ENCODE results near the gene AP5Z1. TPM values are rescaled to one million over a fixed set of nuclear protein-coding genes. Genes with fewer than 3 reads are reported as not detected.

The AP5Z1 gene
- total RNA-seq, 3 donors from 2014 or later (not counting 1 experiment from before 2014, with no cell fraction given), result 140 to 156 (median 143) TPM

- WGBS (ENCODE audit: insufficient coverage), result 97% methylated on average over 40 of the region's 40 CpGs
- no peaks in the 10 kb centered on the region for H3K9me3 Mint-ChIP-seq
- no peaks in the 10 kb centered on the region for H3K36me3 Mint-ChIP-seq
- H3K4me3 ChIP-seq (ENCODE audit: low read length), result no peak overlapping the region
- DNase-seq, result no peak
- H3K27me3 Mint-ChIP-seq (ENCODE audit: low read depth in 2 of 2), result no peaks in the 10 kb centered on the region
- H3K27ac Mint-ChIP-seq, result no peak overlapping the region
- no peak for ATAC-seq
- intact Hi-C loops (cut with micrococcal nuclease), result no loop called here
- TF ChIP-seq CTCF (IDR thresholded peaks at IDR 0.05), result no peak
- H3K27ac ChIP-seq (ENCODE audit: low read length), result no peak overlapping the region
- H3K4me1 ChIP-seq (ENCODE audit: control insufficient read depth, insufficient read depth, low read length), result peaks cover 3% of the 10 kb centered on the region
- H3K9me3 ChIP-seq (ENCODE audit: control insufficient read depth, insufficient read depth, low read length), result no peaks in the 10 kb centered on the region
- H3K36me3 ChIP-seq (ENCODE audit: control insufficient read depth, insufficient read depth, low read length), result peaks cover 72% of the 10 kb centered on the region
- H3K27me3 ChIP-seq (ENCODE audit: control insufficient read depth, insufficient read depth, low read length), result no peaks in the 10 kb centered on the region
- H3K4me1 Mint-ChIP-seq, result no peaks in the 10 kb centered on the region
- no peak overlapping the region for H3K4me3 Mint-ChIP-seq
Measured at GRCh38 chr7:4759211-4759610, 16.2 kb upstream of the AP5Z1 start.

- no peaks in the 10 kb centered on the region for H3K27me3 Mint-ChIP-seq (ENCODE audit: low read depth in 2 of 2)
- TF ChIP-seq CTCF (IDR thresholded peaks at IDR 0.05), result no peak
- no peaks in the 10 kb centered on the region for H3K4me1 ChIP-seq (ENCODE audit: control insufficient read depth, insufficient read depth, low read length)
- H3K27ac Mint-ChIP-seq, result no peak overlapping the region
- ATAC-seq (no peak), DNase-seq (no peak)
- peaks cover 0 to 4% of the 10 kb centered on the region in 2 donors for H3K4me1 Mint-ChIP-seq
- H3K9me3 ChIP-seq (ENCODE audit: control insufficient read depth, insufficient read depth, low read length), result no peaks in the 10 kb centered on the region
- no peaks in the 10 kb centered on the region for H3K36me3 Mint-ChIP-seq
- H3K9me3 Mint-ChIP-seq, result no peaks in the 10 kb centered on the region
- 97% methylated on average over 26 of the region's 26 CpGs for WGBS (ENCODE audit: insufficient coverage)
- intact Hi-C loops (cut with micrococcal nuclease), result no loop called here
- peaks cover 56% of the 10 kb centered on the region for H3K36me3 ChIP-seq (ENCODE audit: control insufficient read depth, insufficient read depth, low read length)
- no peak overlapping the region for H3K27ac ChIP-seq (ENCODE audit: low read length)
- no peak overlapping the region for H3K4me3 ChIP-seq (ENCODE audit: low read length)
- H3K4me3 Mint-ChIP-seq, result no peak overlapping the region
- H3K27me3 ChIP-seq (ENCODE audit: control insufficient read depth, insufficient read depth, low read length), result no peaks in the 10 kb centered on the region
Measured at GRCh38 chr7:4760952-4761351, 14.5 kb upstream of the AP5Z1 start.

DNA sequence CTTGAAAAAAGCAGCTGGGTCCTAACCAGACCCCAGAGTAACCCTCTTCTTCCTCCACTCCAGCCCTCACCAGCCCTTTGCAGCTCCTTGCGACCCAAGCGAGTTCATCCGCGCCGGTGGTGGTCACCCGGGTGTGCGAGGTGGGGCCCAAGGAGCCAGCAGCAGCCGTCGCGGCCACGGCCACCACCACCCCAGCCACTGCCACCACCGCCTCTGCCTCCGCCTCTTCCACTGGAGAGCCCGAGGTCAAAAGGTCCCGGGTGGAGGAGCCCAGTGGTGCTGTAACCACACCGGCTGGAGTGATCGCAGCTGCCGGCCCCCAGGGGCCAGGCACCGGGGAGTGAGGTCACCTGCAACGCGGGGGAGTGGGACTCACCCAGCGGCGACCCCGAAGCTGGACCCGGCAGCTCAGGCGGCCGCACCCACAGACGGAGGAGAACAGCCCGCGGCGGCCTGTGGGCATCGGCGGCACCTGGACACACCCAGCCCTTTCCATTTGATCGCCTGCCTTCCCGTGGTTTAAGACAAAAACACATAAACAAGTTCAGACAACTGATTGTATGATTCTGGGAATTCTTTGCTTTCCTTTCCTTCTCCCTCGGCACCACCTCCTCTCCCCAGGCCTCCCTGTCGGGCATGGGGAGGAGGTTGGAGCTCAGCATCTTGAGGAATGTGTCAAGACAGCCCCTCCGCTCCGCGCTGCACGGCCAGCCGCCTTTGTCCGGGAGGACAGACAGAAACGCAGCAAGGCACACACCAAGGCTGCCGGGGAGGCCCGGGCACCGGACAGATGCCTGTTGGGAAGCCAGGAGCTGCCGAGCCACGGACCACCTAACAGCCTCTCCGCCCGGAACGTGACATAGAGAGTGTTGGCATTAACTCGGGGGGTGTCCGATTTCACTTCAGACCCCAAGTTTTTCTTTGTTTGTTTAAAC, 13.0 kb upstream of the AP5Z1 start:
- no peak for TF ChIP-seq CTCF (IDR thresholded peaks at IDR 0.05)
- Mint-ChIP-seq H3K4me3 (no peak overlapping the region), H3K4me1 (peaks cover 0 to 4% of the 10 kb centered on the region in 2 donors), H3K9me3 (no peaks in the 10 kb centered on the region), H3K27ac (no peak overlapping the region), H3K36me3 (no peaks in the 10 kb centered on the region), H3K27me3 (ENCODE audit: low read depth in 2 of 2) (no peaks in the 10 kb centered on the region)
- DNase-seq (no peak), ATAC-seq (no peak)
- Histone ChIP-seq H3K27ac (ENCODE audit: low read length) (no peak overlapping the region), H3K4me1 (ENCODE audit: control insufficient read depth, insufficient read depth, low read length) (no peaks in the 10 kb centered on the region), H3K4me3 (ENCODE audit: low read length) (no peak overlapping the region), H3K36me3 (ENCODE audit: control insufficient read depth, insufficient read depth, low read length) (peaks cover 49% of the 10 kb centered on the region), H3K9me3 (ENCODE audit: control insufficient read depth, insufficient read depth, low read length) (no peaks in the 10 kb centered on the region), H3K27me3 (ENCODE audit: control insufficient read depth, insufficient read depth, low read length) (no peaks in the 10 kb centered on the region)
- intact Hi-C loops (cut with micrococcal nuclease), result no loop called here
- WGBS (ENCODE audit: insufficient coverage), result 96% methylated on average over 52 of the region's 54 CpGs

All from natural killer cell (primary cell).